Erythroblast (primary cell): ENCODE data around the gene DNMT1.

Experiments used
- GATA1 ChIP-seq: IDR thresholded peaks from 2 replicates; pipeline ENCODE4 v1.6.1; 2011; ENCODE audit warnings: low read depth, mild to moderate bottlenecking, control low read depth, low read length, moderate library complexity
- POLR2A ChIP-seq: IDR thresholded peaks from 2 replicates; pipeline ENCODE4 v1.6.1; 2011; ENCODE audit warnings: mild to moderate bottlenecking, low read length

- TF ChIP-seq POLR2A (no peak), GATA1 (no peak)
Measured at GRCh38 chr19:10201176-10201575, 6.4 kb upstream of the DNMT1 start.
